Measurements from ENCODE around the gene RER1.

Gene RER1

DNA sequence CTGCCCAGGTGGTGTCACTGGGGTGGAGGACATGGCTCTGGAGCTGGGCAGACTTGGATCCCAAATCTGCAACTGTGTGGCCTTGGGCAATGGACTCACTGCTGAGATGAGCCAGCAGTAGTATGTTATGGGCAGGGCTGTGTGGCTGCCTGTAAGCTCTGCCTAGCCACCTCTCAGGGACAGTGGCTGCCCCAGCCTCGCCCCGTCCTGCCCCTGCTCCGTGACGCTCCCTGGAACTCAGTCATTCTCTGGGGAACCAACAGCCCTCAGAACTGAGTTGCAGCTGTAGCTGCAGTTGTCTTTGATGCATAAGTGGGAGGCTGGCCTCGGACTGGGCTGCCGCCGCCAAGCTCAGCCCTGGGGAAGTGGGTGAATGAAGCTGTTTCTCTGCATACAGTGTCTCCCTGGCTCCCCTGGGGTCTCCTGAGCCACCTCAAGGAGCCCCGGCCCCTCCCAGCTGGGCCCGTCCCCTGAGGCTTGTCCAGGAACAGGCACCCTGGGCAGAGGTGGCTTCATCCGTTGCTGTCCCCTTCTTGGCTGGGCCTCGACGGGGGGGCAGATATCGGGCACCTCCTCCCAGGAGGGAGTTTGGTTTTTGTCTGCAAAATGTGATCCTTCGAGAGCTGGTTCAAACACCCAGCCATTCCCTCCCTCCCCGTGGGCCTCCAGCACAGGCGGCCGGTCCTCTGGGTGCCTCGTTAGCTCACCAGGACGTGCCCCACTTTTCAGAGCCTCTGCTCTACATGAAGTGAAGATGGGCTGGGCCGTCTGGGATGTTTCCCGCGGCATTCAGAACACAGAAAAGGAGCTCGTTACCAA, 58.2 kb downstream of the RER1 start:
- DNase-seq, result no peak

- DNase-seq, result no peak
Measured at GRCh38 chr1:2451741-2452140, 60.1 kb downstream of the RER1 start.

DNA sequence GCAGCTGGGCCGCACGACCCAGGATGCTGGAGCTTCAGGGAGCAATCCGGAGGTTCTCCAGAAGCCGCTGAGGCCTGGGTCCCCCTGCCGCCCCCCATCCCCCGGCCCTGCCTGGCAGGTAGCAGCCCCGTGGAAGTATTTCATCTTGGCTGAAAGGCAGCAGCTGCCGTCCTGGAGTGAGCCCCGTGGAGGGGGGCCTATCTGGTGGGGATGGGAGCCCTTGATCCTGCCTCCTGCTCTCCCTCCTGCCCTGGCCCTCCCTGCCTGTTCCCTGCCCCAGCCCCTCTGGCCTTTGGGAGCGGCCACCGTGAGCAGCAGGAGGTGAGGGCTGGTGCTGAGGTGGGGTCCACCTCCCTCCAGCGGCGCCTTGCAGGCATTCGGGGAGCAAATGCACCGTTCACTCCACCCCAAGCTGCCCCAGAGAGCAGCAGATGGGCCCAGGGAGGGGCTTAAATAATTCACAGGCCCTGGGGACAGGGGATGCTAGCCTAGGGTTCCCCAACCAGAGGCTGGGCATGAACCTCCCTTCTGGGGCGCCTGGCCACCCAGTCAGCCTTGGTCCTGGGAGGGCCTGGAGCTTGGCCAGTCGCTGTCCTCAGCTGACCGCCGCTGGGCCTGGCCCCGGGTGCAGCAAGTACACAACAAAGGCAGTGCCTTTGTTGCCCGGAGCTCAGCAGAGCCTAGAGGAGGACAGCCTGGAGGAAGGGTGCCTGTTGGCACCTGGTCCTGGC, 60.7 kb downstream of the RER1 start:
- no peak for DNase-seq

GRCh38 chr1:2452932-2453315, 61.3 kb downstream of the RER1 start:
- no peak for DNase-seq

GRCh38 chr1:2454227-2454626, 62.6 kb downstream of the RER1 start:
- DNase-seq, result no peak

All from CD4-positive, alpha-beta T cell treated with Interferon gamma for 1 hour (primary cell).